Subcutaneous adipose tissue (tissue), 4 donors: Measurements from ENCODE around the gene TGM2. TPM values are rescaled to one million over a fixed set of nuclear protein-coding genes. Genes with fewer than 3 reads are reported as not detected.

Experiments used
- total RNA-seq, 4 donors: library from RNA; depleted of rRNA; stranded (reverse); fragments of >200 nt; gene quantifications; one replicate each; pipeline ENCODE4 v1.1.0, GENCODE V29; 2016
- TF ChIP-seq, protein P1 (sequence below): fragments of 450-650 bp; IDR thresholded peaks from one replicate; pipeline ENCODE4 v1.5.1; 2016; ENCODE audit warnings: low read depth, mild to moderate bottlenecking, control low read depth, antibody characterized with exemption, moderate library complexity

TGM2 gene
- total RNA-seq, 4 donors from 2014 or later, result 13.9 to 28.9 (median 19.2) TPM

DNA sequence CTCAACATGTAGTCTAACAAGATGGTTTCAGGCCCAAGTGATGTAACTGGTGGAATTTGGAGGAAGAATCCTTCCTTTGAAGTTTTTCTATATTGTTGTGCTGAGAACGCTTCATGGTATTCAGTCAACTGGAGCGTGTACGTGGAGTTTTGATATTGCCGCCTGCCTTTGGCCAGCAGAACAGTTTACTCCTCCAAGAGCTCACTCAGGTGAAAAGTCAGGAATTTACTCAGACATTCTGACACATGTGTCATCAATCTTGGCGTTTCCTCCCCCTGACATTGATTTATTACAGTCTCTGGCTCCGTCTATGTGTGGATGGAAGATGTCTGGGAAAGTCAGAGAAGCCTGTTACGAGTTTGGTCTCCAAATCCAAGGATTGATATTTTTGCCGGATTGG is 19.0 kb upstream of the TGM2 start:
- TF ChIP-seq, protein P1, sequence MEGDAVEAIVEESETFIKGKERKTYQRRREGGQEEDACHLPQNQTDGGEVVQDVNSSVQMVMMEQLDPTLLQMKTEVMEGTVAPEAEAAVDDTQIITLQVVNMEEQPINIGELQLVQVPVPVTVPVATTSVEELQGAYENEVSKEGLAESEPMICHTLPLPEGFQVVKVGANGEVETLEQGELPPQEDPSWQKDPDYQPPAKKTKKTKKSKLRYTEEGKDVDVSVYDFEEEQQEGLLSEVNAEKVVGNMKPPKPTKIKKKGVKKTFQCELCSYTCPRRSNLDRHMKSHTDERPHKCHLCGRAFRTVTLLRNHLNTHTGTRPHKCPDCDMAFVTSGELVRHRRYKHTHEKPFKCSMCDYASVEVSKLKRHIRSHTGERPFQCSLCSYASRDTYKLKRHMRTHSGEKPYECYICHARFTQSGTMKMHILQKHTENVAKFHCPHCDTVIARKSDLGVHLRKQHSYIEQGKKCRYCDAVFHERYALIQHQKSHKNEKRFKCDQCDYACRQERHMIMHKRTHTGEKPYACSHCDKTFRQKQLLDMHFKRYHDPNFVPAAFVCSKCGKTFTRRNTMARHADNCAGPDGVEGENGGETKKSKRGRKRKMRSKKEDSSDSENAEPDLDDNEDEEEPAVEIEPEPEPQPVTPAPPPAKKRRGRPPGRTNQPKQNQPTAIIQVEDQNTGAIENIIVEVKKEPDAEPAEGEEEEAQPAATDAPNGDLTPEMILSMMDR, result no peak

- TF ChIP-seq, protein P1, result no peak
Measured at GRCh38 chr20:38181971-38182370, 16.9 kb upstream of the TGM2 start.

GRCh38 chr20:38181207-38181801 is 16.2 kb upstream of the TGM2 start:
- TF ChIP-seq, protein P1, result no peak

DNA sequence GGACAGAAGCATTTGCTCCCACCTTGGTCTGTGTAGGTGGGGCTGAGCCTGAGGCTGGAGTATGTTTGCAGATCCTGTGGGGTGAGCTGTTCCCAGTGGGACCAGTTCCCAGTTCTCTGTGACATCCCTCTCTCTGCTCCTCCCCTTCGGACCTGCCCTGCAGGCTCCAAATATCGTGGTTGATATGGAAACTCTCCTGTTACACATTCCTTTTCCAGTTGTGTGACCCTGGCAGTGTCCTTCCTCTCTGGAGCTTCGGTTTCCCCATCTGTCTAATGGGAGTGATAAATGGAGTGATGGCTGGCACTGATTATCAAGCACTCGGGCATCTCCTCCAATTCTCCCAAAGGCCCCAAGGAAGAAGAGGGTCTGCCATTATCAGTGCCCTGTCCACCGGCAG is 15.7 kb upstream of the TGM2 start:
- TF ChIP-seq, protein P1, result no peak

DNA sequence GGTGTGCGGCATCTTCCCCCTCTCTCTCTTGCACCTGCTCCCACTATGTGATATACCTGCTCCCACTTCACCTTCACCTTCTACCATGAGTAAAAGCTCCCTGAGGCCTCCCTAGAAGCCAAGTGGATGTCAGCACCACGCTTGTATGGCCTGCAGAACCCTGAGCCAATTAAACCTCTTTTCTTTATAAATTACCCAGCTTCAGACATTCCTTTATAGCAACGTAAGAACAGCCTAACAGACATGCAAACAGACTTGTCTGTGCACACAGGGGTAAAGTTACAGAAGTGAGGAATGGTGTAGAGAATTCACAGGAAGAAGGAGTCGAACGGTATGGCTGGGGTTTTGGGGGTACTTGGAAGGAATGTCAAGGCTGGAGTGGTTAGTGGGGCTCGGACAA is 14.8 kb upstream of the TGM2 start:
- TF ChIP-seq, protein P1, result no peak

DNA sequence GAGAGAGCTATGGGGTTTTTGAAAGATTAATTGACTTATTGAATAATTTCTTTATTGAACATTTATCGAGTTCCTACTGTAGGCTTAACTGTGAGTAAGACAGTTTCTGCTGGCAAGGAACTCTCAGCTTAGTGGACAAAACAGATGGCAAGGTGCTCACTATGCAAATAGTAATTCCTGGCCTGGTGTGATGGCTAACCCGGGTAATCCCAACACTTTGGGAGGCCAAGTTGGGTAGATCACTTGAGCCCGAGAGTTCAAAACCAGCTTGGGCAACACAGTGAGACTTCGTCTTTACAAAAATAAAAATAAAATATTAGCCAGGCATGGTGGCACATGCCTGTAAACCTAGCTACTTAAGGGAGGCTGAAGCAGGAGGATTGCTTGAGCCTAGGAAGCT is 13.5 kb upstream of the TGM2 start:
- TF ChIP-seq, protein P1, result no peak

DNA sequence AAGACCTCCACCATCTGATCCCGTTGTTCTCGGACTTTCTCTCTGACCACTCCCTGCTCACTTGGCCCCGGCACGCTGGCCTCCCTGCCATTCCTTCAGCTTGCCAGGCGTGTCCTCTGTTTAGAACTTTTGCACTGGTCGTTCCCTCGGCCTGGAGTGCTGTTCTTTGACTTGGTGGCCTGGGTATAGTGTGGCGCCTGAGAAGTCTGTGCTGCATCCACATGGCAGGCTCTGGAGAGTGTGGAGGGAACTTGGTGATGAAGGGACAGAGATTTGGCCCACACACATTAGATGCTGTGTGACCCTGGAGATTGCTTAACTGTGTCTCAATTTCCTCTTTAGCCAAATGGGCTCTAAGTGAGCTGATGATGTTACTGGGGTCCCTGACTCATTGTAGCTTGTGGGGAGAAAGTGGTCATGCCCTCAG is 13.0 kb upstream of the TGM2 start:
- TF ChIP-seq, protein P1, result no peak
